GM19438 (cell line): ENCODE data around the gene PDE6B.
"Not testable (repeated sequence)": the region's sequence is repeated elsewhere in the genome, so short reads cannot be mapped to it uniquely, and the experiment has no call there.

ENCODE experiments used
- ATAC-seq: cut with Tn5 transposase; IDR thresholded peaks from one replicate; pipeline ENCODE4 v1.9.1; 2021; ENCODE audit warnings: low read depth; ENCODE audit not compliant: unreplicated experiment

Gene PDE6B

GRCh38 chr4:634599-634985 is 9.2 kb downstream of the PDE6B start:
- ATAC-seq: no peak

- not testable (repeated sequence) for ATAC-seq
Measured at GRCh38 chr4:635066-635835, 9.9 kb downstream of the PDE6B start.

GRCh38 chr4:635851-636627 is 10.7 kb downstream of the PDE6B start:
- no peak for ATAC-seq

- no peak for ATAC-seq
Measured at GRCh38 chr4:636628-637159, 11.3 kb downstream of the PDE6B start.

- ATAC-seq: no peak
Measured at GRCh38 chr4:637536-638280, 12.3 kb downstream of the PDE6B start.

GRCh38 chr4:642366-642765 is 17.0 kb downstream of the PDE6B start:
- ATAC-seq: not testable (repeated sequence)

GRCh38 chr4:646460-646859 is 21.1 kb downstream of the PDE6B start:
- ATAC-seq: no peak

- ATAC-seq: no peak
Measured at GRCh38 chr4:647481-647880, 22.1 kb downstream of the PDE6B start.

- no peak for ATAC-seq
Measured at GRCh38 chr4:648579-649292, 23.4 kb downstream of the PDE6B start.

GRCh38 chr4:649293-649625 is 23.9 kb downstream of the PDE6B start:
- no peak for ATAC-seq

GRCh38 chr4:649751-650310 is 24.5 kb downstream of the PDE6B start:
- ATAC-seq: no peak

- no peak for ATAC-seq
Measured at GRCh38 chr4:650461-650860, 25.1 kb downstream of the PDE6B start.

GRCh38 chr4:650951-651883 is 25.8 kb downstream of the PDE6B start:
- ATAC-seq: no peak

- no peak for ATAC-seq
Measured at GRCh38 chr4:651884-652642, 26.7 kb downstream of the PDE6B start.

GRCh38 chr4:653080-653821 is 27.9 kb downstream of the PDE6B start:
- ATAC-seq: no peak

- ATAC-seq: no peak
Measured at GRCh38 chr4:653831-654502, 28.6 kb downstream of the PDE6B start.

- ATAC-seq: no peak
Measured at GRCh38 chr4:654503-654845, 29.1 kb downstream of the PDE6B start.
